ENCODE results near the gene RNF126. TPM values are rescaled to one million over a fixed set of nuclear protein-coding genes. Genes with fewer than 3 reads are reported as not detected.

RNF126 gene
- total RNA-seq, 4 donors from 2014 or later: 96.6 to 156 (median 126) TPM

DNA sequence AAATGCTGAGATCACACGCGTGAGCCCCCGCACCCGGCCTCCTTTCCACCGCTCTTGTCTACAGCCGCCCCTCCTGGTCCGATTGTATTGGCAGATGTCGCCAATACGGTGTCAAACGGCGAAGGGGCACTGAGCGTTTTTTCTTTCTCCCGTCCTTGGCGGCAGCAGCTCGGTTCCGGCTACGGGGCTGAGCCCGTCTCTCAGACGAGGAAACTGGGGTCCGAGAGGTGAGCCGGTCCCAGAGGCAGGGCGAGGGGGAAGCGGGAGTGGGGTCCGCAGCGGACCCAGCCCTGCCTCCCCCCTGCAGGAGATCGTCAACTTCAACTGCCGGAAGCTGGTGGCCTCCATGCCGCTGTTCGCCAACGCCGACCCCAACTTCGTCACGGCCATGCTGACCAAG lies 50.1 kb downstream of the RNF126 start:
- intact Hi-C loops (cut with DNase I; ENCODE audit: low total_unique reads): no loop called here
- WGBS, 2 donors: 83 to 90% methylated on average over 31 to 33 of the region's 33 CpGs
- no peak overlapping the region for H3K4me3 ChIP-seq (ENCODE audit: low read depth, poor library complexity, severe bottlenecking)
- no peak for DNase-seq (ENCODE audit: low spot score in 2 of 2)
- TF ChIP-seq, protein P1, sequence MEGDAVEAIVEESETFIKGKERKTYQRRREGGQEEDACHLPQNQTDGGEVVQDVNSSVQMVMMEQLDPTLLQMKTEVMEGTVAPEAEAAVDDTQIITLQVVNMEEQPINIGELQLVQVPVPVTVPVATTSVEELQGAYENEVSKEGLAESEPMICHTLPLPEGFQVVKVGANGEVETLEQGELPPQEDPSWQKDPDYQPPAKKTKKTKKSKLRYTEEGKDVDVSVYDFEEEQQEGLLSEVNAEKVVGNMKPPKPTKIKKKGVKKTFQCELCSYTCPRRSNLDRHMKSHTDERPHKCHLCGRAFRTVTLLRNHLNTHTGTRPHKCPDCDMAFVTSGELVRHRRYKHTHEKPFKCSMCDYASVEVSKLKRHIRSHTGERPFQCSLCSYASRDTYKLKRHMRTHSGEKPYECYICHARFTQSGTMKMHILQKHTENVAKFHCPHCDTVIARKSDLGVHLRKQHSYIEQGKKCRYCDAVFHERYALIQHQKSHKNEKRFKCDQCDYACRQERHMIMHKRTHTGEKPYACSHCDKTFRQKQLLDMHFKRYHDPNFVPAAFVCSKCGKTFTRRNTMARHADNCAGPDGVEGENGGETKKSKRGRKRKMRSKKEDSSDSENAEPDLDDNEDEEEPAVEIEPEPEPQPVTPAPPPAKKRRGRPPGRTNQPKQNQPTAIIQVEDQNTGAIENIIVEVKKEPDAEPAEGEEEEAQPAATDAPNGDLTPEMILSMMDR (IDR thresholded peaks at IDR 0.05): no peak
- no peak for TF ChIP-seq POLR2A (IDR thresholded peaks at IDR 0.05)

DNA sequence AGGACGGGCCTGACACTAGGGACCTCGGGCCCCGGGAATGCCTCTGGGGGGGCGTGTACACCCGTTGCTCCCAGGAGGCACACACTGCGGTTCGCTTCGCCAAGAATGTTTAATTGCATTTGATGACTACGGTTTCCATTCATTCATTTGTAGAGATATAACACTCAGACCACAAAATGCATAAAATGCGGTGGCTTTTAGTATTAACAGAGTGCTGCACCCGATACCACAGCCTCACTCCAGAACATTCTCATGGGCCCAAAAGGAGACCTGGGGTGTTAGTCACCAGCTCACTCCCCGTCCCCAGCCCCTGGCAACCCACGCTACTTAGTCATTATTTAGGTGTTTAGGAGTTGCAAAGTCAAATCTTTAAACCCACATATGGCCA lies 51.5 kb downstream of the RNF126 start:
- TF ChIP-seq, protein P1 (IDR thresholded peaks at IDR 0.05): no peak
- no peak for TF ChIP-seq POLR2A (IDR thresholded peaks at IDR 0.05)
- 30 to 39% methylated on average over 13 of the region's 13 CpGs for WGBS, 2 donors
- intact Hi-C loops (cut with DNase I; ENCODE audit: low total_unique reads): no loop called here

DNA sequence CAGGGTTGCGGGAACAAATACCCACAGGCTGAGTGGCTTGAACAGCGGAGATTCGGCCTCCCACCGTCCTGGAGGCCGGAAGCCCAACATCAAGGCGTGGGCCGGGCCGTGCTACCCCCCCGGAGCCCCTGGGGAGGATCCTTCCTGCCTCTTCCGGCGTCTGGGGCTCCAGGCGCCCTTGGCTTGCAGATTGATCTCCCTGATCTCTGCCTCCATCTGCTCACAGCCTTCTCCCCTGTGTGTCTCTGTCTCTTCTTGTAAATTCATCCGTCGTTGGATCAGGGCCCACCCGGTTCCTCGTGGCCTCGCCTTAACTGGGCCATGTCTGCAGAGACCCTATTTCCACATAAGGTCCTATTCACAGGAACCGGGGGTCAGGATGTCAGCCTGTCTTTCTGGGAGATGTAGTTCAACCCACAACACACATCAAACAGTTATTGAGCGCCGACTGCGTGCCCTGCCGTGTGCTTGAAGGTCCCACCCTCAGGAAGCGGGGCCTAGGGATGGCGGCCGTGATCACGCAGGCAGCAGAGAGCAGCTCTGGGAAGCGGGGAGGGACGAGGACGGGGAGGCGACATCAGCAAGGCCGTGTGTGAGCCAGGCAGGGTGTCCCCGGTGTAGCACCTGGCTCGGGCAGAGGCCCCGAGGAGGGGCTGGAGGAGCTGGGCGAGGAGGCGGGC lies 52.1 kb downstream of the RNF126 start:
- H3K4me3 ChIP-seq (ENCODE audit: low read depth, poor library complexity, severe bottlenecking): no peak overlapping the region
- TF ChIP-seq, protein P1 (IDR thresholded peaks at IDR 0.05): no peak
- no peak for TF ChIP-seq POLR2A (IDR thresholded peaks at IDR 0.05)
- no peak for DNase-seq (ENCODE audit: low spot score in 2 of 2)
- intact Hi-C loops (cut with DNase I; ENCODE audit: low total_unique reads): no loop called here
- 12 to 15% methylated on average over 31 to 36 of the region's 36 CpGs for WGBS, 2 donors

More for the DNA sequence above, 51.5 kb downstream of the RNF126 start:
- DNase-seq (ENCODE audit: low spot score in 2 of 2): no peak
- no peak overlapping the region for H3K4me3 ChIP-seq (ENCODE audit: low read depth, poor library complexity, severe bottlenecking)

DNA sequence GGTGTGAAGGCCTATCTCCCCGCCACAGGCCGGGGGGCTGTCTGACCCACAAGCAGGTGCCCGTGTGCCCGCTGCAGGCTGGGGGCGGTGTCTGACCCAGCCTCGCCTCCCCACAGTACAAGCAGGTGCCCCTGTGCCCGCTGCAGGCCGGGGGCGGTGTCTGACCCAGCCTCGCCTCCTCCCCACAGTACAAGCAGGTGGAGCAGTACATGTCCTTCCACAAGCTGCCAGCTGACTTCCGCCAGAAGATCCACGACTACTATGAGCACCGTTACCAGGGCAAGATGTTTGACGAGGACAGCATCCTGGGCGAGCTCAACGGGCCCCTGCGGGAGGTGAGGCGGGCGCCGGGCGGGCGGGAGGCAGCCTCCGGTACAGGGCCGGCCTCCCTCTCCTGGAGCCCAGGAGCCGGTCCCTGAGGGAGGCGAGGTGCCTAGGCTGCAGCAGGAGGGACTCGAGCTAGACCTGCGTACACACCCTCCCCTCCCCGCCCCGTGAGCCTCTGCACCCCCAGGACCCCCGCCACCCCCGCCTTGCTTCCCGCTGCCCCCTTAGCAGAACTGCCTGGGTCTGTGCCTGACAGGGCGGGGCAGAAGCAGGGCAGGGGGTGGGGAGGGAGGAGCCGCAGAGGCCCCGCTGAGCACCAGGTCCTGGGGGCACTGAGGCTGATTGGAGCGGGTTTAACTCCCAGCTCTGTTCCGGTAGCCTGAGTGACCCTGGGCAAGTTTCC lies 52.8 kb downstream of the RNF126 start:
- TF ChIP-seq, protein P1 (IDR thresholded peaks at IDR 0.05): no peak
- no peak for TF ChIP-seq POLR2A (IDR thresholded peaks at IDR 0.05)
- H3K4me3 ChIP-seq (ENCODE audit: low read depth, poor library complexity, severe bottlenecking): no peak overlapping the region
- DNase-seq (ENCODE audit: low spot score in 2 of 2): no peak
- WGBS, 2 donors: 16 to 39% methylated on average over 9 to 37 of the region's 38 CpGs
- intact Hi-C loops (cut with DNase I; ENCODE audit: low total_unique reads): no loop called here

DNA sequence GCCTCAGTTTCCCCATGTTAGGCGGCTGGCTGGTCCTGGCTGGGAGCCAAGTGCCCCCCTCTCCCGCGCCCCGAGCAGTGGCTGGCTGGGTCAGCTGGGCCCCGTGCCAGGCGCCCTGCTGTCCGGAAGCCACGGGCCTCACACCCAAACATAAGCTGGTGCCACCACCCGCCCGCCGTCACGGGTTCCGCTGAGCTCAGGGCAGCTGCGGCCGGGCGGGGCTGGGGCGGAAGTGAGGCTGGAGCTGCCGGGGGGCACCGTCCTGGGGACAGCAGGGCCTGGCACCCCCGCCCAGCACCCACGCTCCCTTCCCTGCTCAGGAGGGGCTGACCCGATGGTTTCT lies 54.0 kb downstream of the RNF126 start:
- no peak overlapping the region for H3K4me3 ChIP-seq (ENCODE audit: low read depth, poor library complexity, severe bottlenecking)
- WGBS, 2 donors: 65 to 66% methylated on average over 19 to 21 of the region's 22 CpGs
- peak; percentile 33 to 91 for DNase-seq (ENCODE audit: low spot score in 2 of 2)
- intact Hi-C loops (cut with DNase I; ENCODE audit: low total_unique reads): no loop called here
- TF ChIP-seq POLR2A (IDR thresholded peaks at IDR 0.05): no peak
- TF ChIP-seq, protein P1 (IDR thresholded peaks at IDR 0.05): no peak
